Measurements from ENCODE around the gene SELENOO. TPM values are rescaled to one million over a fixed set of nuclear protein-coding genes. Genes with fewer than 3 reads are reported as not detected.

The SELENOO gene
- total and polyA plus RNA-seq, 2 of the 13 experiments (the other 11 are each of a cell fraction or from before 2014, with no cell fraction given) = 14.4 to 19.0 TPM

DNA sequence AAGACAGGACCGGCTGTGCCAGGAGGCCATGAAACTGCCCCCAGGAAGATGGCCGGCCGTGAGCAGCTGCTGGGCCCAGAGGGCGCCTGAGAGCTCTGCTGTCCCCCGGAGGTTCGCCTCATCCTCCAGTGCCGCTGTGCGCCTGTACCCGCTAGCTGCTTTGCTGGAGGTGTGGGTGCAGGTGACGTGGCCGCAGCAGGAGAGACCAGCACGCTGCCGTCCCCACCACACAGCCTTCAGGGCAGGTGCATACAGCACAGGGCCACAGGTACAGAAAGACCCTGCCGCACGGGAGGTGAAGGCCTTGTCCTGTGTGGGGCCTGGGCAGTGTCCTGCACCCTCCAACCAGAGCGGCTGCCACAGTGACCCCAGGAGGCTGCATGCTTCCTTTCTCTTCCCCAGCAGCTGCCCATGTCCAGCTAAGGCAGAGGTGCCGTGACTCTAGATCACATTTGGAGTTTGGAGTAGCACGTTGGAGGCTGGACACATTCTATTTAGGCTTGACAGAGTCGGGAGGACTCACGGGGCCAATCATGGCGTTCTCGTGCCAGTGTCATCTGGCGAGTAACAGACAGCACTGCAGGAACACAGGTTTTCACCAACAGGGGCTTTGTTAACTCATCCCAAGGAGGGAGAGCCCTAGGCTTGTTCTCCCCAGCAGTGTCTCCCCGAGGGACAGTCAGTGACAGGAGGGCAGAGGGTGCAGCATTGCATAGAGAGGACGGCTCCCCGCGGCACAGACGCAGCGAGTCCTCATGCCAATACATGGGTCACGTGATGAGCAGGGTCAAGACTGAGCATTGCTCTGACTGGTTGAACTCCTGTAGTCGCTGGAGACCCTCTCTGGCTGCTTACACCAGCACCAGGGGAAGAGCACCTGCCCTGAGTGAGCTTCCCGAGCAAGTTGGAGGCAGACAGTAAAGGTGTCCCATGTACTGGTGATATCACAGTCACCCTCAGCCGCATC is 49.0 kb upstream of the SELENOO start (continued):
- TF ChIP-seq, protein P1, sequence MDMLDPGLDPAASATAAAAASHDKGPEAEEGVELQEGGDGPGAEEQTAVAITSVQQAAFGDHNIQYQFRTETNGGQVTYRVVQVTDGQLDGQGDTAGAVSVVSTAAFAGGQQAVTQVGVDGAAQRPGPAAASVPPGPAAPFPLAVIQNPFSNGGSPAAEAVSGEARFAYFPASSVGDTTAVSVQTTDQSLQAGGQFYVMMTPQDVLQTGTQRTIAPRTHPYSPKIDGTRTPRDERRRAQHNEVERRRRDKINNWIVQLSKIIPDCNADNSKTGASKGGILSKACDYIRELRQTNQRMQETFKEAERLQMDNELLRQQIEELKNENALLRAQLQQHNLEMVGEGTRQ (IDR thresholded peaks at IDR 0.05; ENCODE audit: low read depth, low read length) = peak; percentile 86
- TF ChIP-seq, protein P1 (CRISPR knock-in tag; IDR thresholded peaks at IDR 0.05; ENCODE audit: borderline replicate concordance) = peak; percentile 81; the same call in 1 of the 2 replicates
- TF ChIP-seq TBX2 (CRISPR knock-in tag; IDR thresholded peaks at IDR 0.05; ENCODE audit: borderline replicate concordance) = peak; percentile 38; the same call in 1 of the 2 replicates
- TF ChIP-seq, protein P2, sequence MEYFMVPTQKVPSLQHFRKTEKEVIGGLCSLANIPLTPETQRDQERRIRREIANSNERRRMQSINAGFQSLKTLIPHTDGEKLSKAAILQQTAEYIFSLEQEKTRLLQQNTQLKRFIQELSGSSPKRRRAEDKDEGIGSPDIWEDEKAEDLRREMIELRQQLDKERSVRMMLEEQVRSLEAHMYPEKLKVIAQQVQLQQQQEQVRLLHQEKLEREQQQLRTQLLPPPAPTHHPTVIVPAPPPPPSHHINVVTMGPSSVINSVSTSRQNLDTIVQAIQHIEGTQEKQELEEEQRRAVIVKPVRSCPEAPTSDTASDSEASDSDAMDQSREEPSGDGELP (IDR thresholded peaks at IDR 0.05; ENCODE audit: borderline replicate concordance, low read depth) = peak; percentile 29; the same call in 1 of the 2 replicates
- 0 out of 2 replicates have a peak, but pooled peaks have one; percentile 58 for TF ChIP-seq TRAFD1 (CRISPR knock-in tag; IDR thresholded peaks at IDR 0.05; ENCODE audit: borderline replicate concordance)
- TF ChIP-seq ZNF263 (CRISPR knock-in tag; IDR thresholded peaks at IDR 0.05) = peak; percentile 76
- TF ChIP-seq ZSCAN29 (CRISPR knock-in tag; conservative IDR thresholded peaks at IDR 0.05) = no peak
- TF ChIP-seq MAX (IDR thresholded peaks at IDR 0.05) = peak; percentile 20; the same call in 1 of the 2 replicates
- TF ChIP-seq HDAC2 (CRISPR knock-in tag; IDR thresholded peaks at IDR 0.05) = peak; percentile 13; the same call in 1 of the 2 replicates
- TF ChIP-seq RAD51 (IDR thresholded peaks at IDR 0.05; ENCODE audit: borderline replicate concordance) = peak; percentile 86; the same call in 1 of the 2 replicates
- TF ChIP-seq, protein P3, sequence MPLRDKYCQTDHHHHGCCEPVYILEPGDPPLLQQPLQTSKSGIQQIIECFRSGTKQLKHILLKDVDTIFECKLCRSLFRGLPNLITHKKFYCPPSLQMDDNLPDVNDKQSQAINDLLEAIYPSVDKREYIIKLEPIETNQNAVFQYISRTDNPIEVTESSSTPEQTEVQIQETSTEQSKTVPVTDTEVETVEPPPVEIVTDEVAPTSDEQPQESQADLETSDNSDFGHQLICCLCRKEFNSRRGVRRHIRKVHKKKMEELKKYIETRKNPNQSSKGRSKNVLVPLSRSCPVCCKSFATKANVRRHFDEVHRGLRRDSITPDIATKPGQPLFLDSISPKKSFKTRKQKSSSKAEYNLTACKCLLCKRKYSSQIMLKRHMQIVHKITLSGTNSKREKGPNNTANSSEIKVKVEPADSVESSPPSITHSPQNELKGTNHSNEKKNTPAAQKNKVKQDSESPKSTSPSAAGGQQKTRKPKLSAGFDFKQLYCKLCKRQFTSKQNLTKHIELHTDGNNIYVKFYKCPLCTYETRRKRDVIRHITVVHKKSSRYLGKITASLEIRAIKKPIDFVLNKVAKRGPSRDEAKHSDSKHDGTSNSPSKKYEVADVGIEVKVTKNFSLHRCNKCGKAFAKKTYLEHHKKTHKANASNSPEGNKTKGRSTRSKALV (CRISPR knock-in tag; IDR thresholded peaks at IDR 0.05) = peak; percentile 87; the same call in 1 of the 2 replicates
- TF ChIP-seq ZNF556 (CRISPR knock-in tag; IDR thresholded peaks at IDR 0.05; ENCODE audit: borderline replicate concordance) = 0 out of 2 replicates have a peak, but pooled peaks have one; percentile 44
- TF ChIP-seq TEAD3 (CRISPR knock-in tag; optimal IDR thresholded peaks at IDR 0.05; ENCODE audit: borderline replicate concordance) = peak; percentile 22
- no peak for TF ChIP-seq ZNF484 (CRISPR knock-in tag; IDR thresholded peaks at IDR 0.05; ENCODE audit: borderline replicate concordance, low read depth)
- no peak for TF ChIP-seq ATF1 (CRISPR knock-in tag; IDR thresholded peaks at IDR 0.05)
- TF ChIP-seq TIGD3 (CRISPR knock-in tag; IDR thresholded peaks at IDR 0.05; ENCODE audit: borderline replicate concordance) = no peak
- TF ChIP-seq ZFP37 (CRISPR knock-in tag; IDR thresholded peaks at IDR 0.05; ENCODE audit: borderline replicate concordance) = no peak
- 0 out of 2 replicates have a peak, but pooled peaks have one; percentile 18 for TF ChIP-seq ZBTB38 (CRISPR knock-in tag; IDR thresholded peaks at IDR 0.05)
- no peak for TF ChIP-seq NR2F6 (IDR thresholded peaks at IDR 0.05)
- TF ChIP-seq NR2F6 (CRISPR knock-in tag; IDR thresholded peaks at IDR 0.05) = 0 out of 2 replicates have a peak, but pooled peaks have one; percentile 7
- peak; percentile 51 for TF ChIP-seq PHF8 (CRISPR knock-in tag; IDR thresholded peaks at IDR 0.05)

Data from HepG2 (cell line).